Stimulated activated CD8-positive, alpha-beta memory T cell treated with anti-CD3 and anti-CD28 coated beads, Interleukin-15, amount 100 ng/mL, for 24 hours (primary cell): ENCODE results near the gene REPIN1.

Experiments used
- DNase-seq: peaks from one replicate; pipeline ENCODE4 v3.0.0-alpha.2; 2020; ENCODE audit warnings: low read depth

REPIN1 gene

DNA sequence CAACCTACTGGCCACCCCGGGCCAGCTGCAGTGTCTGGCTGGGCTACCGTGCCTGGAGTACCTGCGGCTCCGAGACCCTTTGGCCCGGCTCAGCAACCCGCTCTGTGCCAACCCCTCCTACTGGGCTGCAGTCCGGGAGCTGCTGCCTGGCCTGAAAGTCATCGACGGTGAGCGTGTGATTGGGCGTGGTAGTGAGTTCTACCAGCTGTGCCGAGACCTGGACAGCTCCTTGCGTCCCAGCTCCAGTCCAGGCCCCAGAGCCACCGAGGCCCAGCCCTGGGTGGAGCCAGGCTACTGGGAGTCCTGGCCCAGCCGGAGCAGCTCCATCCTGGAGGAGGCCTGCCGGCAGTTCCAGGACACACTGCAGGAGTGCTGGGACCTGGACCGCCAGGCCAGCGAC is 31.4 kb upstream of the REPIN1 start:
- no peak for DNase-seq

DNA sequence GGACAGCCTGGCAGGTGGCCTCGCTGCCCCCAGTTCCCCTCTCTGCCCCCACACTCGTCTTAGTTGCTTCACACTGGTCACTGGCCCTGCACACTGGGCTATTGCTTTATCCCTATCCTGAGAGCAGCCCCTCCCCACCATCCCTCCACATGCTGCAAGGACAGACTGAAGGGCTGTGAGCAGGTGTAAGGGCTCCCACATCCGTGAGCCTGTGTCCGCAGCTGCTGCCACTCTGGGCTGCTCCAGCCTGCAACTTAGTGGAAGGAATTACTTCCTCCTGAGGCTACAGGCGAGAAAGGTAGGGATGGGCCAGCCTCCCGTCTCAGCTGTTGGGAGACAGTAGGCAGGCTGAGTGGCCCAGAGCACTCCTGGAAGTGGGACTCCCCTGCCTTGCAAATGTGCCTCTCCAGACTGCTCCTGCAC is 31.0 kb upstream of the REPIN1 start:
- DNase-seq, result no peak

DNA sequence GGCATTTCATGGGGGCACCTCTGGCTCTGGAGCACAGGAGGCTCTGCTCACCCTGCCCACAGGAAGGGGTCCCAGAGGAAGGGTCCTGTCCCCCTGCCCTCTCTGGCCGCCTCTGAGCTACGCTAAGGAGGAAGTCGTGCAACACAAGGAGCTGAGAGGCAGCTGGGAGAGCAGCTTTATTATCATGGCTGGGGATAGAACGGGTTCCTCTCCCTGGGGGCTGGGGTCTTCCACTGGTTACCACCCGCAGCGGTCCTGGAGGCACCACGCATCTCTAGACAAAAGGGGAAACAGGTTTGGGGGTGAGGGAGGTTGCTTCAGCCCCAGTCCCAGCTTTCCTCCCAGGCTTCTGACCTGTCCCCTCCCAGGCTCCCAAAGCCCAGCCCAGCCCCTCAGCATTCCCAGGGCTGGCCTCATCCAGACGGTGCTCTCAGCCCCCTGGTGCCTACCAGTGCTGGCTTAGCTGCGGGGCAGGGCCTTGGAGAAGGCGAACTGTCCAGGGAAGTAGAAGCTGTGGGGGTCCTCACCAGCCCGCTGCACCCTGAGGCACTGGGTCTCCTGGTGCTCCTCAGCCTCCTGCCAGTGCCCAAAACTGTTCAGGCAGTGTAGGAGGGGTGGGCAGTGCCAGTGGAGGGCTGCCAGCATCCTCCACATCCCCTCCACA is 30.3 kb upstream of the REPIN1 start:
- no peak for DNase-seq

DNA sequence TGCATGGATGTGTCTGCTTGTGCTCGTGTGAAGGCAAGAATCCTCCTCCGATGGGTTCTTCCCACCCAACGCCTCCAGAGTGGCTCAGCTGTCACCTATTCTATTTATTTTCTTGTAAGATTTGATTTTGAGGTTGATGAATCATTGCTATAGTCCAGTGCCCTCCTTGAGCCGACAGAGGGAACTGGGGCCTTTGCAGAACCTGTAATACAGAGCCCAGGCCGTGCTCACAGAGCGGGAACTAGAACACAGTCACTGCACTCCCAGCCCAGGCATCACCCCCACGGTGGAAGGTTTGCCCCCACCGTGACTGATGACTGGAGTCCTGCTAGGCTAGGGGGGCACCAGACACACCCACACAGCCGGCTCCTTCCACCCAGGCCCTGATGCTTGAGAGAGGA is 29.2 kb upstream of the REPIN1 start:
- no peak for DNase-seq

DNA sequence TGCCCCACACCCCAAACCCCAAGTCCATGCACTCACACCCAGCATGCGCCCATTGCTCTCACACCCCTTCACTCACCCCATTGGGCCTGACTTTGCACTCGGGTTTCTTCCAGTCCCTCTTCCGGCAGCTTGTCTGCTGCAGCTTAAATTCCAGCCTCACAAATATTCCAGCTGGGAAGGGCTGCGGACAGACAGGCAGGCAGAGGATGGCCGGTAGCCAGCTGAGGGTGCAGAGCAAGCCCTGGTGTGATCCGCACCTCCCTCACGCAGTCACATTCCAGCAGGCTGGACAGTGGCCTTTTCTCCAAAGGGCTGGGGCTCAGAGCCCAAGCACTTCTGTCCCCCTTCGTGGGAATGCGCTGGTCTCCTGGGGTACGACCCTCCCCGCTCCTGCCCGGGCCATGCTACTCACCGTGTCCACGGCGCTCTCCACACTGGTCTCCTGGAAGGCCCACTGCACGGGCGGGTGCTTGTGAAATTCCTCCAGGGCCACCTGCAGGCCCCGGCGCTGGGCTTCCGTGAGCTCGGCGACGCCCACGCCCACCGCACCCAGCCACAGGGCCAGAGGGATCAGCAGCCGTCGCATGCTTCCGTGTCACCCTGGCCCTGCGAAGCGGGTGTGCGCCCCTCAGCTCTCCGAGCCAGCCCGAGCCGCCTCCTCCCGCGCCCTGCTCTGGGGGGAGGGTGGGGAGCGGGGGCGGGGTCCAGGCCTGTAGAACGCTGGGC is 28.4 kb upstream of the REPIN1 start:
- DNase-seq, result no peak

DNA sequence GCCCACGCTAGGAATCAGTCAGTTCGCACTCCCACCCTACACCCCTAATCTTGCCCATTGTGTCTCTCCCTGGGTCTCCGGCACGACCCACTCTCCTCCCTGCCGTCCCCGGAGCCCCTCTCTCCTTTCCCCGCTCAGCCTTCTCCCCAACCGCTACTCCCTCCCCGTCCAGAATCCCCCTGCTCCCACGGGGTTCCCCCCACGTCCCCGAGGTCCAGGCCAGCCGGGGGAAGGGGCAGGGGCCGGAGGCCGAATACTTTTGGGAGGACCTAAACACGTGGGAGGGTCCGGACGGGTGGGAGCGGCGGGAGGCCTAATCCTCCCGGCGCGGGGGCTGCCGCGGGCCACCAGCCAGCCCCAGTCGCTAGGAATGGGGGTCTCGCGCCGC is 27.8 kb upstream of the REPIN1 start:
- DNase-seq, result no peak

DNA sequence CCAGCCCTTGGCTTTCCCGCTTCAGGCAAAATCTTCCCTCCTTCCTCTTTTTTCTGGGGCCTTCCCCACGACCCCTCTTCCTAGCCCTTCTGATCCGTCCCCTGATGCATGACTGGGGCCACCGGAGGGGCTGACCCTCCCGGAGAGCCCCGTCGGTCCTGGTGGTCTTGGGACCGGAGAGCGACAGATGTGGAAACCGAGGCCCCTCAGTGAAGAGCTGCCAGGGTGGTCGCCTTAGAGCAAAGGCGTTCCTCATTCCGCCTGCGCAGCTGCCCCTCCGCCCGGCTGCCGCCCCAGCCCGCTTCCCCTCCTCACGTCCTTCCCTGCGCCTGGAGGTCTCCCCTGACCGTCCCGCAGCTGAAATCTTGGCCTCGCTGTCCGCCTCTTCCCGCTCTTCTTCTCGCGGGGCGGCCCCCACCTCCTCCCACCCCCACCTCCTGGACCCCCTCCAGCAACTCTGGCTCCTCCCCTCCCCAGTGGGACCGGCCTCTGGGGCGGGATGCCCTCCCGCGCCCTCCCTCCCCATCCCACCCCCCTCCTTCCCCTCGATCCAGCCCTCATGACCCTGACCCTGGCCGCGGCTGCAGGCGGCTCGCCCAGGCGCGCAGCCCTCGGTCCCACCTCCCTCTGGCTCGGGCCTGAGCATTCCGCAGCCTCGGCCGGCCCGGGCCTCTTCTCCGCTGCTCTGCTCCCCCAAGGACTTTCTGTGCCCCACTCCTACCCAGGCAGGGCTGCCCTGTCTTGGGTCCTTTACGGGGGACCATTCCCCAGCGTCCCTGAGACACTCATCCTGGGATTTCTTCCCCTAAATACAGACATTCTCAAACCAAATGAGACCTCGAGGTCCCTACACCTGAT is 27.1 kb upstream of the REPIN1 start, which contains the start of gene RARRES2:
Gene RARRES2, minus strand, starts transcription at position 367 of the 858 bp plus-strand sequence. CDS start 1,020 bp downstream, outside the sequence.
- DNase-seq, result no peak

DNA sequence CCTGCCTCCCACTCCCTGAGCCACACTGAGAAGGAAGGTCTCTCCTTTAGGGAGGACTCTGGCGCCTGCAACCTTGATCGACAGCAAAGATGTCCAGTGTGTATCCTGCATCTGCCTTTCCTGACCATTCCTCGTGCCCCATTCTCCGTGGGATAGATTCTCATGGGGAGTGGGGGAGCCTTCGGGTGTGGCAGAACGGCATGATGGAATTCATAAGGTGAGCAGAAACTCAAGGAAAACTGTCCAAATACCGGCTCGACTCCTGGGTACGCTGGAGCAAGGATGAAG is 26.6 kb upstream of the REPIN1 start:
- DNase-seq, result no peak

DNA sequence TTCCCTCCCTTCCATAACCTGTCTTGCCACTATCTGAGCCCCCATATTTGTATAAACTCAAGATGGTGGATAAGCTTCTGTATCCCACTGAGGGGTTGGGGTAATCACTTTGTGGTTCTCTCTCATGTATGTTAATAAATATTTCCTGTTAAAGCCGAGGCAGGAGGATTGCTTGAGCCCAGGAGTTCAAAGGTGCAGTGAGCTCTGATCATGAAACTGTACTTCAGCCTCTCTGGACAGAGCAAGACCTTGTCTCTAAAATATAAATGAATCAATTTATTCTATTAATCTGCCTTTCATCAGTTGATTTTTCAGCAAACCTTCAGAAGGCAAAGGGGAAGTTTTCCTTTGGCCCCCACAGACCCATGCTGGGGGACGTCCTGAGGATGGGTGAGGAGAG is 25.4 kb upstream of the REPIN1 start:
- DNase-seq, result no peak

DNA sequence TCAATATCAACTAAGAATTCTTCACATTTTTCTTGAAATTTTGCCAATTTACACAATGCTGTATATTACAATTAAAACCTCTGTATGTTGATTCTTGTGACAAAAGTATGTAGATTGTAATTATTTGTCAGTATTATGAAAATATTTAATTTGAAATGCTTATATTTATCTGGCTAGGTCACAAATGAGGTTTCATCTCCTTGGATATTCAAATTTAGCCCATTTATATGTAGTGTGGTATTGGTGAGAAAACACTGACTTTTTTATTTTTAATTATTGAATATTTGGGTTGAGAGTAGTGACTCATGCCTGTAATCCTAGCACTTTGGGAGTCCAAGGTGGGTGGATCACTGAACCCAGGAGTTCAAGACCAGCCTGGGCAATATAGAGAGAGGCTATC is 24.3 kb upstream of the REPIN1 start:
- DNase-seq, result no peak

DNA sequence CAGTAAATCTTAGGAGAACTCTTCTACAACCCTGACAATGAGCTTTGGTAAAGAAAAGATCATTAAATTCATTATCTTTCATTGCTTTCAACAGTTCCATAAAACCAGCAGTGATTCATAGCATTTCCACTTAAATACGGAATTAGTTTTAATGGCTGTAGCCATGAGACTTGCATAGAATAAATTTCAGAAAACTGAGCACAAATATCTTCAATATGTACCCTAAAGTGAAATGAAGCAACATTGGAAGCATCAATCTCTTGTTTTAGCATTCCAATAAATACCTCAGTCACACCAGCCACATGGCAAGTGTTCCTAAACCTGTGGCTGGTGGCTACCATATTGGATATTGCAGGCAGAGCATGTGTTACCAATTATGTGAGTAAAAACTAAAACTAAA is 23.6 kb upstream of the REPIN1 start:
- no peak for DNase-seq

DNA sequence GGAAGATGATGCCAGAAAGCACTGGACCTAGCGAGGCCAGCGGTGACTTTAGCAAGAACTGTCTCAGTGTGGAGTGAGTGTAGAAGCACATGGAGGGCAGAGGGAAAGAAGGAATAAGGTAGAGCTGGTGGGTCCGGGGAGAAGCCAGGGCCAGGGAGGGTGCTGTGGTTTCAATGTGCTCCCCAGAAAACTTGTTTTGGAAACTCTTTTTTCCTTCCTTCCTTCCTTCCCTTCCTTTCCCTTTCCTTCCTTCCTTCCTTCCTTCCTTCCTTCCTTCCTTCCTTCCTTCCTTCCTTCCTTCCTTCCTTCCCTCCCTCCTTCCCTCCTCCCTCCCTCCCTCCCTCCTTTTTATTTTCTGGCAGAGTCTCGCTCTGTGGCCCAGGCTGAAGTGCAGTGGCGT is 21.7 kb upstream of the REPIN1 start:
- DNase-seq, result no peak

DNA sequence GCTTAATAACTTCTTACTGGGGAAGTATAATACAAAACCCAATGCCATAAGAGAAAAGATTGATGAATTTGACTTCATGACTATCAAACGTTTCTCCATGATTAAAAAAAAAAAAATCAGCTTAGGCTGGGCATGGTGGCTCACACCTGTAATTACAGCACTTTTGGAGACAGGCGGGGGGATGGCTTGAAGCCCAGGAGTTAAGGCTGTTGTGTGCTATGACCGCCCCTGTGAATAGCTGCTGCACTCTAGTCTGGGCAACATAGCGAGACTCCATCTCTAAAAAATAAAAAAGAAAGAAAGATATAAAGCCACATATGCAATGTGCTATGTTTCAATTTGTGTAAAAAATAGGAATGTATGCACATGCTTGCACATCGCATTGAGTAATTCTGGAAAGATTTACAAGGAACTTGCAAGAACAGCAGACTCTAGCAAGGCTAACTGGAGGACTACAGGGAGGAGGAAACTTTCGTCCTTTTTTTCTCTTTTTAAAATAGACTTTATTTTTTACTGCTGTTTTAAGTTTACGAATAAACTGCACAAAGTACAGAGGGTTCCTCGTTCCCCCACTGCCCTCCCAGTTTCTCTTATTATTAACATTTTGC is 16.9 kb upstream of the REPIN1 start:
- DNase-seq, result no peak

DNA sequence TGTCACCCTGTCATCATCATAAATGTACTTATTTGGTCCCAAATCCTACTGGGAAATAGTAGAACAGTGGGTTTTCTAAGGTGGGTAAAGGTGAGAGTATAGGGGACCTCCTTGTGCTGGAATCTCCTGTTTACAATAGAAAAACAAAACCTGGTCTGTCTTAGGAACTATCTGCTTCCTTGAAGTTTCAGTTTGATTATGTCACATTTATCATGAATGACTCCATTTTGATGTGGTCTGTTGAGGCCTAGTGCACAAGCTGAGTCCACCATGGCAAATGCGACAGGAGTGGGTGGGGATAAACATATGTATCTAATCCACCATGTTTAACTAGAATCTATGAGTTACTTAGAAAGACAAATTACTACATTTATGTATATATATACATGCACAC is 13.0 kb upstream of the REPIN1 start:
- DNase-seq, result no peak

DNA sequence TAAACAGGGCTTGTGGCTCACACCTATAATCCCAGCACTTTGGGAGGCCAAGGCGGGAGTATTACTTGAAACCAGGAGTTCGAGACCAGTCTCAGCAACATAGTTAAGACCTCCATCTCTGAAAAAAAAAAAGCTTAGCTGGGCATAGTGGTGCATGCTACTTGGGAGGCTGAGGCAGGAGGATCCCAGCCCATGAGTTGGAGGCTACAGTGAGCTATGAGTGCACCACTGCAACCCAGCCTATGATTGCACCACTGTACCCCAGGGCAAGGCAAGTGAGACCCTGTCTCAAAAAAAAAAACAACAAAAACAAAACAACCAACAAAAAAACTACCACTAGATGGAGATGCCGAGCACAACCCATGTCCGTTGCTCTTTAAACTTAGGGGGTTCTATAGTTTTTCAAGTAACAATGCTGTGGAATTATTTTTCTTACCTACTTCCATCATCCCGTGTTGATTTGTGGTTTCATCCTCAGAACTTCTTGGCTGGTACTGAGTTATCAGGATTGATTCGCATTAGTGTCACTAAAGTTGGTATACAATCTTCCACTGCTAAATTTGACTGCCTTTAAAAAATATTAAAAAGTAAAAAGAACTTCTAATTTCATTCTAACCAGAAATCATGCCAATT is 12.2 kb upstream of the REPIN1 start:
- no peak for DNase-seq

DNA sequence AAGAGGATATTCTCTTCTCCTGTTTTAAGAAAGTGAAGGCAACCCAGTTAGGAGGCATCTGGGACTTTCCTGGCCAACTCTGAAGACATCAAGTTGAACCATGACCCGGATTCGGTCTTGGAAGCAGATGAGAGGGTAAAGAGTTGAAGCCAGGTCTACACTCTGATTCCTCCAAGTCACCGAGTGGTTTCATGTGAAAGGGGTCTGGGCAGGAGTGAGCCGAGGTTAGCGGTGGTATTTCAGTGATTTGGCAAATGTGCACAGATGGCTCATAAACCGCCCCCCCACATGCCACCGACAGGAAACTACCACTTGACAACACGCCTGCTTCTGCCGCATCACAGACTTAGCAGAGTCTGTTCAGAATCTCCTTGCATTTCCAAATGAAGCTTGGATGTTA is 11.4 kb upstream of the REPIN1 start:
- peak; percentile 21 for DNase-seq

DNA sequence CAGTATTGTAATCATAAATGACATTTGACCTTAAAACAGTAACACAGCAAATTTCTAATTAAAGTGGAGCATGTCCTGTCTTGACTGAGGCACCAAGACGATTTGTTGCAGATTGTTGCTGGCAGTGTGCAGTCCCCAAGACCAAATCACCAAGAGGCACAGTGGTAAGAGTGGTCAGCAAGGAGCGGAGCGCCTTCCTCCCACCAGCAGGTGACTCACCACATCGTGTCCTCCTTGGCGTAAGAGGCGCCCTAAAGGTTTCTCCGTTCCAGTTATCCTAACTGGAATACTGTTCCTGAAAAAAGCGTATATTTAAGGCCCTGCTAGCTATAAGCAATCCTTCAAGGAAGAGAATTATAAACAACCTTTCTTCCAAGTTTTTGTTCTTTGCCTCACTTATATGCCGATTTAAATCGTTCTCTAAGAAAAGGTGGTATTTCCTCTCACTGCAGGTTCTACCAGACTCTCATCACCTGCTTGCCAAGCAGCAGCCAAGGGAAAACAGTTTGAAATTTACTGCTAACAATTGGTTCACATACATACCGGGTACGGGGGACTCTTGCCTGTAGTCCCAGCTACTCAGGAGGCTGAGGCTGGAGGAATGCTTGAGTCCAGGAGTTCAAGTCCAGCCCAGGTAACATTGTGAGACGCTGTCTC is 10.7 kb upstream of the REPIN1 start:
- DNase-seq, result no peak

DNA sequence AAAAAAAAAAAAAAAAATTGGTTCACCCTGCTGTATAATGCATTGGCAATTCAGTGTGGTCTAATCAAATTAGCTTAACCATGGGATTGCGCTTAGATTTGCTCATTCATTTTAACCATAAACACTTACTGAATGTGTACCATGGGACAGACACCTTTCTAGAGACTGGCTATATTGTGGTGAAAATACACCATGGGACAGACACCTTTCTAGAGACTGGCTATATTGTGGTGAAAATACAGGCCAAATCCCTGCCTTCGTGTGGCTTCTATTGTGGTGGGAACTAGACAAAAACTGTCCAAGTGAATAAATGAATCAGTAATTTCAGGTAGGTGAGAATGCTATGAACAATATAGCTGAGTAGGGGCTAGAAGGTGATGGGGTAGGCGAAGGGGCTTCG is 10.2 kb upstream of the REPIN1 start:
- DNase-seq, result no peak

DNA sequence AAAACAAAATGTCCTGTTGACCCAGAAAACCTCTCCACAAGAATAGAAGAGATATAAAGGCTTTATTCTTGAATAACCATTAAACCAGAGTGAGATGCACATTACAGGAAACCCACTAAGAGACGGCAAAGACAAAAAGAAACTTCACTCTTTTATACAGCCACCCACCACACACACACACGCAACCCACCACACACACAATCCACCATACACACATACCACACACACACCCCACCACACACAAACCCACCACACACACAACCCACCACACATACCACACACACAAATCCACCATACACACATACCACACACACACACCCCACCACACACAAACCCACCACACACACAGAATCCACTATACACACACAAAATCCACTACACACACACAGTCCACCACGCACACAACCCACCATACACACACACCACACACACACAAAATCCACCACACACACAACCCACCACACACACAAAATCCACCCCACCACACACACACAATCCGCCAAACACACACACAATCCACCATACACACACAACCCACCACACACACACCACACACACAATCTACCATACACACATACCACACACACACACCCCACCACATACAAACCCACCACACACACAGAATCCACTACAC is 9.5 kb upstream of the REPIN1 start:
- no peak for DNase-seq

DNA sequence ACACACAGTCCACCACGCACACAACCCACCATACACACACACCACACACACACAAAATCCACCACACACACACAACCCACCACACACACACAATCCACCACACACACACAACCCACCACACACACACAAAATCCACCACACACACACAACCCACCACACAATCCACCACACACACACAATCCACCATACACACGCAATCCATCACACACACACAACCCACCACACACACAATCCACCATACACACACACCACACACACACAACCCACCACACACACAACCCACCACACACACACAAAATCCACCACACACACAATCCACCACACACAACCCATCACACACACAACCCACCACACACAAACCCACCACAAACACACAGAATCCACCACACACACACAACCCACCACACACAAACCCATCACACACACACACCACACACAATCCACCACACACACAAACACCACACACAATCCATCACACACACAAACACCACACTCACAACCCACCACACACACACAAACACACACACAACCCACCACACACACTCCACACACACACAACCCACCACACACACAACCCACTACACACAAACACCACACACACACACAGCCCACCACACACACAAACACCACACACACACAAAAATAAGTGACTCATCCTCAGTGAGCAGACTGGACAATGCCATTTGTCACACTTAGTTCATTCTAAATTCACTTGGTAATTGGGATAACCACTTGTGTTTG is 8.8 kb upstream of the REPIN1 start:
- DNase-seq, result no peak
